ENCODE measurements around the gene SULT1C2. TPM values are rescaled to one million over a fixed set of nuclear protein-coding genes. Genes with fewer than 3 reads are reported as not detected.
A peak's percentile ranks its signal among the peaks of the same experiment; 100 is the strongest.

Gene SULT1C2
- total and polyA plus RNA-seq, 2 of the 13 experiments (the other 11 are each of a cell fraction or from before 2014, with no cell fraction given) = 4.0 to 6.2 TPM

DNA sequence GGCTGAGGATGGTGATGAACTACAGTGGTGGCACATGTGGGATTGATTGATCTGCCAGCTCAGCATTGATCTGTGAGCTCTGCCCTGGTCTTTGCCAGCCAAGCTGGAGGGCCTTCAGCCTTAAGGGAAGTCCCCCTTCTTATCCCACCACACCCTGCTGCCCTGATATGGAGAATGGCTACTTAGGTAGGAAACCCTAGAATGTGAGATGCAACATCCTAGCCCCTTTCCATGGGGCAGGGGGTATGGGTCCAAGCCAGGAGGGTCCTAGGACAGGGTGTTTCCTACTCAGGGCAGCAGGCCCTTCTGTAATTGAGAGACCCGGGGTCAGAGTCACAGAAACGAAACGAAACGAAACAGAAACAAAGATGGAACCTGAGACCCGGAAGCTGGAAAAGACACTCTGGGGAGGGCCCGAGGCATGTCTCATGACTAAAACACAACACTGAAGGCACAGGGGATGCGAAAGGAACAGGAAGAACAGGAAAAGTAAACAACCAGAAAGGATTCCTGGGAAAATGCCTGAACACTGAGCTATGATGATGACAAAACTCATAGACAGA lies 16.9 kb upstream of the SULT1C2 start (continued):
- TF ChIP-seq AHDC1 (CRISPR knock-in tag; IDR thresholded peaks at IDR 0.05; ENCODE audit: borderline replicate concordance) (no peak), THRA (CRISPR knock-in tag; IDR thresholded peaks at IDR 0.05; ENCODE audit: borderline replicate concordance) (no peak), MIER3 (CRISPR knock-in tag; IDR thresholded peaks at IDR 0.05; ENCODE audit: borderline replicate concordance) (no peak; the same call in 1 of the 2 replicates), CCDC6 (CRISPR knock-in tag; IDR thresholded peaks at IDR 0.05) (no peak), ZBTB7B (CRISPR knock-in tag; IDR thresholded peaks at IDR 0.05) (no peak), ZNF556 (CRISPR knock-in tag; IDR thresholded peaks at IDR 0.05; ENCODE audit: borderline replicate concordance) (no peak), ZBTB2 (CRISPR knock-in tag; IDR thresholded peaks at IDR 0.05; ENCODE audit: low read depth) (no peak), PHF20 (CRISPR knock-in tag; IDR thresholded peaks at IDR 0.05) (peak; percentile 64), ZNF451 (CRISPR knock-in tag; IDR thresholded peaks at IDR 0.05) (no peak), ZNF788 (CRISPR knock-in tag; IDR thresholded peaks at IDR 0.05; ENCODE audit: borderline replicate concordance) (0 out of 2 replicates have a peak, but pooled peaks have one; percentile 41), ZNF773 (CRISPR knock-in tag; IDR thresholded peaks at IDR 0.05; ENCODE audit: borderline replicate concordance) (no peak), ZNF414 (CRISPR knock-in tag; IDR thresholded peaks at IDR 0.05) (no peak), CBX5 (CRISPR knock-in tag; IDR thresholded peaks at IDR 0.05; ENCODE audit: borderline replicate concordance) (no peak), CREBL2 (CRISPR knock-in tag; IDR thresholded peaks at IDR 0.05; ENCODE audit: borderline replicate concordance) (no peak), GTF2F1 (IDR thresholded peaks at IDR 0.05; ENCODE audit: low read length) (no peak), SPEN (CRISPR knock-in tag; IDR thresholded peaks at IDR 0.05; ENCODE audit: low read depth) (no peak)
- TF ChIP-seq, protein P1, sequence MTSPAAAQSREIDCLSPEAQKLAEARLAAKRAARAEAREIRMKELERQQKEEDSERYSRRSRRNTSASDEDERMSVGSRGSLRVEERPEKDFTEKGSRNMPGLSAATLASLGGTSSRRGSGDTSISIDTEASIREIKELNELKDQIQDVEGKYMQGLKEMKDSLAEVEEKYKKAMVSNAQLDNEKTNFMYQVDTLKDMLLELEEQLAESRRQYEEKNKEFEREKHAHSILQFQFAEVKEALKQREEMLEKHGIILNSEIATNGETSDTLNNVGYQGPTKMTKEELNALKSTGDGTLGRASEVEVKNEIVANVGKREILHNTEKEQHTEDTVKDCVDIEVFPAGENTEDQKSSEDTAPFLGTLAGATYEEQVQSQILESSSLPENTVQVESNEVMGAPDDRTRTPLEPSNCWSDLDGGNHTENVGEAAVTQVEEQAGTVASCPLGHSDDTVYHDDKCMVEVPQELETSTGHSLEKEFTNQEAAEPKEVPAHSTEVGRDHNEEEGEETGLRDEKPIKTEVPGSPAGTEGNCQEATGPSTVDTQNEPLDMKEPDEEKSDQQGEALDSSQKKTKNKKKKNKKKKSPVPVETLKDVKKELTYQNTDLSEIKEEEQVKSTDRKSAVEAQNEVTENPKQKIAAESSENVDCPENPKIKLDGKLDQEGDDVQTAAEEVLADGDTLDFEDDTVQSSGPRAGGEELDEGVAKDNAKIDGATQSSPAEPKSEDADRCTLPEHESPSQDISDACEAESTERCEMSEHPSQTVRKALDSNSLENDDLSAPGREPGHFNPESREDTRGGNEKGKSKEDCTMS (CRISPR knock-in tag; conservative IDR thresholded peaks at IDR 0.05) = no peak
